CD14-positive monocyte (primary cell): ENCODE results near the gene GPX5. TPM values are rescaled to one million over a fixed set of nuclear protein-coding genes. Genes with fewer than 3 reads are reported as not detected.

ENCODE experiments used
- DNase-seq, 3 donors: peaks; one replicate each; pipeline ENCODE4 v3.0.0-alpha.2; 2011 to 2022
- H2AFZ ChIP-seq: 2 replicates; pipeline ENCODE4 v1.6.0; 2012; ENCODE audit warnings: mild to moderate bottlenecking, low read depth, low read length, inconsistent platforms; ENCODE audit not compliant: insufficient read depth, poor library complexity, severe bottlenecking
- H3K27ac ChIP-seq, 2 donors: 1 replicate in 1 of 2; 2 replicates in 1 of 2; pipeline ENCODE4 v1.5.1; 2012 to 2013; ENCODE audit warnings: low read length in 2 of 2, control low read depth in 1 of 2, inconsistent platforms in 1 of 2, low read depth in 1 of 2, mild to moderate bottlenecking in 1 of 2
- H3K27me3 ChIP-seq, 2 donors: one replicate each; pipeline versions ENCODE4 v1.6.0 to v1.6.1; 2011 to 2013; ENCODE audit warnings: low read length in 2 of 2; ENCODE audit not compliant: control insufficient read depth in 2 of 2, insufficient read depth in 2 of 2
- H3K36me3 ChIP-seq, 2 donors: replicated peaks in 1 of 2; 1 replicate in 1 of 2; 2 replicates in 1 of 2; pipeline versions ENCODE4 v1.5.1 to v1.6.1; 2012 to 2013; ENCODE audit warnings: low read length in 2 of 2, control low read depth in 1 of 2, inconsistent platforms in 1 of 2, mild to moderate bottlenecking in 1 of 2; ENCODE audit not compliant: insufficient read depth in 2 of 2, control insufficient read depth in 1 of 2
- H3K4me1 ChIP-seq, 2 donors: 1 replicate in 1 of 2; 2 replicates in 1 of 2; pipeline versions ENCODE4 v1.5.1 to v1.6.1; 2012 to 2013; ENCODE audit warnings: low read length in 2 of 2, control low read depth in 1 of 2, inconsistent platforms in 1 of 2, mild to moderate bottlenecking in 1 of 2, moderate library complexity in 1 of 2; ENCODE audit not compliant: insufficient read depth in 2 of 2, control insufficient read depth in 1 of 2
- H3K4me2 ChIP-seq: replicated peaks from 2 replicates; pipeline ENCODE3; 2012; ENCODE audit warnings: low read length, moderate library complexity, mild to moderate bottlenecking; ENCODE audit not compliant: poor library complexity, severe bottlenecking; ENCODE audit errors: extremely low read depth
- H3K4me3 ChIP-seq, 3 experiments: fragments of 200-600 bp in 1 of 3; sonication (generic) in 1 of 3; replicated peaks in 1 of 3; 1 replicate in 2 of 3; 2 replicates in 1 of 3; pipeline ENCODE4 v1.5.1; 2011 to 2013; ENCODE audit warnings: low read length in 3 of 3, mild to moderate bottlenecking in 3 of 3, control low read depth in 2 of 3, low read depth in 2 of 3, inconsistent platforms in 1 of 3, moderate library complexity in 1 of 3
- H3K79me2 ChIP-seq: 2 replicates; pipeline ENCODE4 v1.6.0; 2012; ENCODE audit warnings: mild to moderate bottlenecking, control low read depth, inconsistent platforms, low read length, moderate library complexity; ENCODE audit not compliant: insufficient read depth
- H3K9ac ChIP-seq: 2 replicates; pipeline ENCODE4 v1.6.0; 2017; ENCODE audit warnings: low read length, mild to moderate bottlenecking; ENCODE audit not compliant: insufficient read depth, poor library complexity, severe bottlenecking
- H3K9me3 ChIP-seq, 2 donors: replicated peaks in 1 of 2; 1 replicate in 1 of 2; 2 replicates in 1 of 2; pipeline versions ENCODE4 v1.5.1 to v1.6.1; 2012 to 2013; ENCODE audit warnings: low read length in 2 of 2, control low read depth in 1 of 2; ENCODE audit not compliant: control insufficient read depth in 1 of 2, insufficient read depth in 1 of 2
- H4K20me1 ChIP-seq: 2 replicates; pipeline ENCODE4 v1.6.0; 2012; ENCODE audit warnings: mild to moderate bottlenecking, low read length, control low read depth, moderate library complexity; ENCODE audit not compliant: insufficient read depth
- H3K27ac Mint-ChIP-seq, 7 donors: one replicate each; pipeline ENCODE4 v1.8.0; 2020; ENCODE audit warnings: mild to moderate bottlenecking in 7 of 7, mixed read lengths in 7 of 7, moderate library complexity in 6 of 7, inconsistent platforms in 2 of 7
- H3K27me3 Mint-ChIP-seq, 3 donors: one replicate each; pipeline ENCODE4 v1.8.0; 2021 to 2022; ENCODE audit warnings: low read depth in 3 of 3, mild to moderate bottlenecking in 3 of 3, mixed read lengths in 3 of 3, moderate library complexity in 3 of 3, inconsistent platforms in 1 of 3
- H3K36me3 Mint-ChIP-seq, 2 donors: one replicate each; pipeline ENCODE4 v1.8.0; 2020; ENCODE audit warnings: mixed read lengths in 2 of 2, inconsistent platforms in 1 of 2, mild to moderate bottlenecking in 1 of 2
- H3K4me1 Mint-ChIP-seq: one replicate; pipeline ENCODE4 v1.8.0; 2020; ENCODE audit warnings: mild to moderate bottlenecking, mixed read lengths
- H3K4me3 Mint-ChIP-seq, 2 donors: one replicate each; pipeline ENCODE4 v1.8.0; 2020; ENCODE audit warnings: mild to moderate bottlenecking in 2 of 2, mixed read lengths in 2 of 2, moderate library complexity in 1 of 2
- H3K9me3 Mint-ChIP-seq, 7 donors: one replicate each; pipeline ENCODE4 v1.8.0; 2020 to 2022; ENCODE audit warnings: mixed read lengths in 7 of 7, mild to moderate bottlenecking in 6 of 7, moderate library complexity in 6 of 7, inconsistent platforms in 2 of 7
- CTCF ChIP-seq: fragments of 200-600 bp; IDR thresholded peaks from one replicate; pipeline ENCODE4 v1.8.0; 2022; ENCODE audit warnings: antibody characterized with exemption, mild to moderate bottlenecking
- WGBS: methylation state at CpG from one replicate; pipeline ENCODE4 v1.1.5; 2013; ENCODE audit warnings: missing lambda C conversion rate; ENCODE audit not compliant: insufficient coverage; 5-methylcytosine and 5-hydroxymethylcytosine counted together
- intact Hi-C, 2 donors: fragments of 100-400 bp; cut with micrococcal nuclease; formaldehyde crosslinking; loops; one replicate each; pipeline versions ENCODE4 v1.15.0 to v1.15.1; 2023
- polyA plus RNA-seq, 3 donors: library from polyadenylated mRNA; depleted of rRNA in 1 of 3; unstranded in 2 of 3; stranded (reverse) in 1 of 3; fragments of 300-500 nt in 2 of 3; fragments of >200 nt in 1 of 3; fragmentation: Illumina TruSeq in 2 of 3; gene quantifications; 1 replicate in 2 of 3; 2 replicates in 1 of 3; pipeline ENCODE4 v1.2.3, GENCODE V29; 2012 to 2021

The GPX5 gene
- polyA plus RNA-seq, 3 donors = not detected

- H3K4me3 ChIP-seq = no peak within 1 kb of the TSS
- peaks cover 0 to 6% (median 4%) of the 10 kb centered on the region in 7 donors for H3K9me3 Mint-ChIP-seq
- H3K4me1 ChIP-seq = no peaks in the 10 kb centered on the region
- H3K36me3 ChIP-seq = no peaks in the 10 kb centered on the region
- H3K27me3 Mint-ChIP-seq = peaks cover 8 to 18% (median 8%) of the 10 kb centered on the region in 3 donors
- no peaks in the 10 kb centered on the region for H4K20me1 ChIP-seq
- H3K36me3 Mint-ChIP-seq = no peaks in the 10 kb centered on the region
- H3K9ac ChIP-seq = no peak within 1 kb of the TSS
- no peak within 1 kb of the TSS for H3K27ac ChIP-seq
- no peaks in the 10 kb centered on the region for H3K79me2 ChIP-seq
- H3K4me2 ChIP-seq = no peak within 1 kb of the TSS
- no peaks in the 10 kb centered on the region for H3K4me1 Mint-ChIP-seq
- H2AFZ ChIP-seq = no peak within 1 kb of the TSS
- intact Hi-C loops = no loop called here
- no peak within 1 kb of the TSS for H3K27ac Mint-ChIP-seq
- no peak within 1 kb of the TSS for H3K4me3 Mint-ChIP-seq
- 65% methylated on average over 3 of the region's 4 CpGs for WGBS
- no peak for TF ChIP-seq CTCF
- peaks cover 0 to 6% of the 10 kb centered on the region in 2 donors for H3K9me3 ChIP-seq
- peaks cover 3 to 7% of the 10 kb centered on the region in 2 donors for H3K27me3 ChIP-seq
- DNase-seq = no peak
Observed at GRCh38 chr6:28515676-28516075, 10.0 kb upstream of the GPX5 start, which contains the start of gene GPX6. Gene GPX6 (minus strand): TSS chr6:28515793. CDS start chr6:28515743, 50 bp downstream.

- Mint-ChIP-seq H3K4me1 (no peaks in the 10 kb centered on the region), H3K36me3 (no peaks in the 10 kb centered on the region), H3K4me3 (no peak overlapping the region), H3K9me3 (peaks cover 0 to 4% (median under 1%) of the 10 kb centered on the region in 7 donors), H3K27ac (no peak overlapping the region), H3K27me3 (peaks cover 8 to 20% (median 14%) of the 10 kb centered on the region in 3 donors)
- no peak for TF ChIP-seq CTCF
- Histone ChIP-seq H2AFZ (no peak overlapping the region), H3K4me2 (no peak overlapping the region), H4K20me1 (no peaks in the 10 kb centered on the region), H3K9me3 (no peaks in the 10 kb centered on the region), H3K27ac (no peak overlapping the region), H3K79me2 (no peaks in the 10 kb centered on the region), H3K4me1 (no peaks in the 10 kb centered on the region), H3K36me3 (no peaks in the 10 kb centered on the region), H3K27me3 (peaks cover 3 to 7% of the 10 kb centered on the region in 2 donors), H3K4me3 (no peak overlapping the region), H3K9ac (no peak overlapping the region)
- intact Hi-C loops = no loop called here
- DNase-seq = no peak
- no CpG with 5 or more reads among the region's 2 CpGs for WGBS
Observed at GRCh38 chr6:28517964-28518363, 7.7 kb upstream of the GPX5 start.
